Thoracic aorta (tissue), 2 donors: ENCODE data around the gene GALNT10. TPM values are rescaled to one million over a fixed set of nuclear protein-coding genes. Genes with fewer than 3 reads are reported as not detected.

ENCODE experiments used
- ATAC-seq: fragments of 150-250 bp; one replicate; pipeline ENCODE4 v1.8.0; 2017; ENCODE audit warnings: low read depth; ENCODE audit not compliant: insufficient number of reproducible peaks, low FRiP score
- DNase-seq: peaks from one replicate; pipeline ENCODE4 v3.0.0-alpha.2; 2020; ENCODE audit warnings: low spot score
- H3K27ac ChIP-seq, 2 donors: fragments of 200-600 bp; sonication (generic); 1 replicate in 1 of 2; 2 replicates in 1 of 2; pipeline ENCODE4 v1.5.1; 2016; ENCODE audit warnings: mild to moderate bottlenecking in 2 of 2, moderate library complexity in 2 of 2
- H3K27me3 ChIP-seq: fragments of 200-600 bp; sonication (generic); replicated peaks from 2 replicates; pipeline ENCODE4 v1.6.0; 2016; ENCODE audit warnings: mild to moderate bottlenecking; ENCODE audit not compliant: insufficient read depth
- H3K36me3 ChIP-seq: fragments of 200-600 bp; sonication (generic); one replicate; pipeline ENCODE4 v1.5.1; 2016
- H3K4me1 ChIP-seq, 2 donors: fragments of 200-600 bp; sonication (generic); 1 replicate in 1 of 2; 2 replicates in 1 of 2; pipeline versions ENCODE4 v1.5.1 to v1.6.0; 2016; ENCODE audit warnings: low read depth in 2 of 2, mild to moderate bottlenecking in 1 of 2; ENCODE audit not compliant: control insufficient read depth in 1 of 2
- H3K4me3 ChIP-seq: fragments of 200-600 bp; sonication (generic); 2 replicates; pipeline ENCODE4 v1.5.1; 2016; ENCODE audit warnings: mild to moderate bottlenecking
- H3K9me3 ChIP-seq: fragments of 200-600 bp; sonication (generic); 2 replicates; pipeline ENCODE4 v1.5.1; 2016
- total RNA-seq, 2 donors: library from RNA; depleted of rRNA; stranded (reverse); fragments of >200 nt; gene quantifications; one replicate each; pipeline versions ENCODE4 v1.1.0 to v1.2.3, GENCODE V29; 2016
- TF ChIP-seq, protein P1 (sequence below): fragments of 200-600 bp; sonication (generic); IDR thresholded peaks from one replicate; pipeline ENCODE4 v1.5.1; 2019; ENCODE audit warnings: antibody characterized with exemption

GALNT10 gene
- total RNA-seq, 2 donors from 2014 or later = 43.0 to 52.7 TPM

DNA sequence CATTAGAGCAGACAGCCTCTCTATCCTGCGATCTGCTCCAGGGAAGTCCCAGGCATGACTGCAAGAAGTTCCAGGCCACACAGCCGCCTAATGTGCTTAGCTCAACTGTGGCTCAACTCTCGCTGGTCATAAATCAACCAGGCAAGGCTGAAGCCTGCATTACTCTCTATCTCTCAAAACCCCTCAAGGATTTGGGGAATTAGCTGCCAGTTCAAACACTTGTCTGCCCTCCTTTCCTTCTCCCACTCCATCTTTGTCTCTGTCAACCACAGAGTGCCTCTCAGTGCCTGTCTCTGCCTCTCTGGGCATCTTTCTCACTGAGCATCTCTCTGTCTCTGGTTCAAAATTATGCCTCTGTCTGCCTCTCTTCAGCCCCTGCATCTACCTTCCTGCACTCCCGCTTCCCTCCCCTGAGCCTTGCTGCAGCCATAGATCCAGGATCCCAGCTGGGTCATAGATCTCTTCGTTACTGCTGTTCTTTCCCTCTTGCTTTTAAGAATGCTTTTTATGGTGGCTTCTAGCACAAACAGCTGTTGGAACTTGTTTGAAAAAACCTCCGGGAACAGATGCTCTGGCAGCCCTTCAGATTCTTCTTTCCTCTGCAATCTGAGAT, 27.9 kb upstream of the GALNT10 start:
- Histone ChIP-seq H3K27me3 (no peaks in the 10 kb centered on the region), H3K4me3 (no peak overlapping the region), H3K9me3 (no peaks in the 10 kb centered on the region), H3K27ac (no peak overlapping the region), H3K4me1 (no peaks in the 10 kb centered on the region), H3K36me3 (no peaks in the 10 kb centered on the region)
- TF ChIP-seq, protein P1, sequence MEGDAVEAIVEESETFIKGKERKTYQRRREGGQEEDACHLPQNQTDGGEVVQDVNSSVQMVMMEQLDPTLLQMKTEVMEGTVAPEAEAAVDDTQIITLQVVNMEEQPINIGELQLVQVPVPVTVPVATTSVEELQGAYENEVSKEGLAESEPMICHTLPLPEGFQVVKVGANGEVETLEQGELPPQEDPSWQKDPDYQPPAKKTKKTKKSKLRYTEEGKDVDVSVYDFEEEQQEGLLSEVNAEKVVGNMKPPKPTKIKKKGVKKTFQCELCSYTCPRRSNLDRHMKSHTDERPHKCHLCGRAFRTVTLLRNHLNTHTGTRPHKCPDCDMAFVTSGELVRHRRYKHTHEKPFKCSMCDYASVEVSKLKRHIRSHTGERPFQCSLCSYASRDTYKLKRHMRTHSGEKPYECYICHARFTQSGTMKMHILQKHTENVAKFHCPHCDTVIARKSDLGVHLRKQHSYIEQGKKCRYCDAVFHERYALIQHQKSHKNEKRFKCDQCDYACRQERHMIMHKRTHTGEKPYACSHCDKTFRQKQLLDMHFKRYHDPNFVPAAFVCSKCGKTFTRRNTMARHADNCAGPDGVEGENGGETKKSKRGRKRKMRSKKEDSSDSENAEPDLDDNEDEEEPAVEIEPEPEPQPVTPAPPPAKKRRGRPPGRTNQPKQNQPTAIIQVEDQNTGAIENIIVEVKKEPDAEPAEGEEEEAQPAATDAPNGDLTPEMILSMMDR = no peak
- no peak for DNase-seq
- ATAC-seq = no peak

DNA sequence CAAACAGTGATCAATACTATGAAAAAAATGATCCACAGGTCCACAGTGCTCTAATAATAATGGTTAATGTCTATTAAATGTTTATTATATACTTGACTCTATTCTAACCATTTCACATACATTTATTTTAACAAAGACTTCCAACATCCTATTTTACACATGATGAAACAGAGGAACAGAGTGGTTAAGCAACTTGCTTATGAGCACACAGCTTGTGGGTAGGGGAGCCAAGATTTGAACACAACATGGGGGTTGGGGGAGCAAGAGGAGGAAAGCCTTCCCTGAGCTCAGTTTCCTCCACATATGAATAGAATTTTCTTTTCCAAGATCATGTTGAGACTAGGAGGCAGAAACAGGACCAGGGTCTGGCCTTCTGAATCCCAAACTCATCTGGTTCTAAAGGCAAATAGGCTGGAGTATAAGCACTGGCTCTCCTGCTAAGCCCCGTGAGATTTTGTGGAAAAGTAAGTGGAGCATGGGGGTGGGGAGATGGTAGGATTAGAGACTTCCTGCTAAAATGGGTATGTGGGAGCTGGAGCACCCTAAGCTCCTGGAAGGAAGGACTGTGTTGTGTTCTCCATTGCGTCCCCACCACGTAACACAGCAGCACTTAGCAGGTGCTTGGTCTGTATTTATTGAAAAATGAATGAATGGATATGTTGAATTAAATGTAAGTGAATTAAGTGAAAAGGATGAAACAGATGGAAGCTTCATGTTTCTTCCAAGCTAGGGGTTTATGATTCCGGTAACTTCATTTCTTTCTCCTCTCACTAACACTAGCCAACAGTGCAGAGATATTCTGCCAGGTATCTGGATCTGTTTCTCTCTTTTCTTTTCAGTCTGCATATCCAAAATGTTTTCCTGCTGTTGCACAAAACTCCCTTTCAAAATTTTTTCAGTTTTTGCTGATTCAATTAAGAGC, 26.9 kb upstream of the GALNT10 start:
- ATAC-seq (no peak), DNase-seq (no peak)
- Histone ChIP-seq H3K36me3 (no peaks in the 10 kb centered on the region), H3K9me3 (no peaks in the 10 kb centered on the region), H3K27ac (no peak overlapping the region), H3K27me3 (no peaks in the 10 kb centered on the region), H3K4me1 (no peaks in the 10 kb centered on the region), H3K4me3 (no peak overlapping the region)
- TF ChIP-seq, protein P1 = no peak

DNA sequence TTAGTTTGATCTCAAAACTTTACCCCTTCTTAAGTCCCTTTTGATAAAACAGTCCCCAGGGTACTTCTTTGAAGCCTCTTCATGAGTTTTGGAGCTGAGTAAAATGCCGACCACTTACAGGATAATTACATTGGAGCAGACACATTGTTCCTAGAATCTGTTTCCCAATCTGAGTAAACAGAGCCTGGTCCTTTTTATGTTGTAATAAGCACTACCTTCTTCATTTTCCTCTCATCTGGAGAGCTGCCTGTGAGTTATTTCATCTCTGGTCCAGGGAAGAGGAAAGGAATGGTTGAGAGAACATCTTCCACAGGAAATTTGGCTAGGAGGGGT, 26.3 kb upstream of the GALNT10 start:
- TF ChIP-seq, protein P1 = no peak
- no peak for DNase-seq
- ATAC-seq = no peak
- H3K27ac ChIP-seq = no peak overlapping the region
- H3K36me3 ChIP-seq = no peaks in the 10 kb centered on the region
- no peak overlapping the region for H3K4me3 ChIP-seq
- H3K4me1 ChIP-seq = no peaks in the 10 kb centered on the region
- H3K9me3 ChIP-seq = no peaks in the 10 kb centered on the region
- no peaks in the 10 kb centered on the region for H3K27me3 ChIP-seq

DNA sequence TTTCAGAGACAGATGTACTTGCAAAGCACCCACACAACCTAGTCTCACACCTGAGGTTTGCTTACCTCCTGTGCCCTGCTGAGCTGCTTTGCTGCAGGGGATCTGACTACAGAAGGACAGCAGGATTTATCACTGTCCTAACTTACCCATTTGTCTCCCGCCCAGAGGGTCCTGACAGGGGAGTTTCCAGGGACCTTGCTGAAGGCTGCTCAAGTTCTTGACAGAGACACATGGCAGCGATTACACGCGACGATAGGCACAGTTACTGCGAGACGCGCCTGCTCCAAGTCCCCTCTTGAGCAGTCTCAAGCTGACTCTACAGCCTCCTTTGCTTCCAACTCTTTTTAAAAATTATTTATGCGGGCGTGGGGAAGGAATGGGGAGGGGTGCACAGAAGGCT, 24.6 kb upstream of the GALNT10 start:
- no peak overlapping the region for H3K27ac ChIP-seq
- H3K4me3 ChIP-seq = no peak overlapping the region
- H3K27me3 ChIP-seq = no peaks in the 10 kb centered on the region
- no peaks in the 10 kb centered on the region for H3K36me3 ChIP-seq
- ATAC-seq (no peak), DNase-seq (no peak)
- TF ChIP-seq, protein P1 = no peak
- H3K4me1 ChIP-seq = no peaks in the 10 kb centered on the region
- H3K9me3 ChIP-seq = no peaks in the 10 kb centered on the region

DNA sequence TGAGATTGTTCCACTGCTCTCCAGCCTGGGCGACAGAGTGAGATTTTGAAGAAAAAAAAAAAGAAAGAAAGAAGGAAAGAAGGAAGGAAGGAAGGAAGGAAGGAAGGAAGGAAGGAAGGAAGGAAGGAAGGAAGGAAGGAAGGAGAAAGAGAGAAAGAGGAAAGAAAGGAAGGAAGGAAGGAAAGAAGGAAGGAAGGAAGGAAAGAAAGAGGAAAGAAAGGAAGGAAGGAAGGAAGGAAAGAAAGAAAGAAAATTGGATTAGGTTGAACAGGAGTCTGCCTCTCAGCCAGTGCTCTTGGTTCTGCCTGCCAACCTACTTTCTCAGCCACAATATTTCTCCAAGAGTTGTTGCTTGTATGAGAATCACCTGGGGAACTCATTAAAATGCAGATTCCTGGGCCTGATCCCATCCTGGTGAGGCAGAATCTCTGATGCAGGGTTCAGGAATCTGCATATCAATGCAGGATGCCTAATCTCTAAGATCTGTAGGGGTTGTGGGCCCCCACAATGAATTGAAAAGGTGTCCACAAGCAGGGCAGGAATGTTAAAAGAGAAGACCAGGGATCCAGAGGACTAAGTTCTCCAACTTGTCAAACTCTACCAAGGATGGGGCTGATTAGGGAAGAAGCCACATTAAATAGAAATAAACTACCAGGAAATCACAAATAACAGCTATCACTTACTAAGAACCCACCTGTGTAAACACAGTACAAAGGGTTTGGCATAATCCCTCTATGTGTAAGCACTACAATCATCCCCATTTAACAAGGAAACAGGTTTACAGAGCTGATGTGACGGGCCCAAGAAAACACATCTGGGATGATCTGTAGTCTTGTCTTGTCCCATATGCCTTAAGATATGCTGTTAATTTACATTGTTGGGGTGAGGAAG, 23.4 kb upstream of the GALNT10 start:
- no peaks in the 10 kb centered on the region for H3K4me1 ChIP-seq
- no peak for ATAC-seq
- no peak for DNase-seq
- H3K9me3 ChIP-seq = no peaks in the 10 kb centered on the region
- no peak overlapping the region for H3K27ac ChIP-seq
- H3K36me3 ChIP-seq = no peaks in the 10 kb centered on the region
- no peaks in the 10 kb centered on the region for H3K27me3 ChIP-seq
- no peak overlapping the region for H3K4me3 ChIP-seq
- TF ChIP-seq, protein P1 = no peak
